Stimulated activated CD4-positive, alpha-beta T cell treated with anti-CD3 and anti-CD28 coated beads, TNF-alpha, amount 100 ng/mL, for 24 hours (primary cell): ENCODE results near the gene FAM13A.

ENCODE experiments used
- DNase-seq, 3 experiments: peaks; one replicate each; pipeline ENCODE4 v3.0.0-alpha.2; 2020; ENCODE audit warnings: low read depth in 3 of 3

The FAM13A gene

DNA sequence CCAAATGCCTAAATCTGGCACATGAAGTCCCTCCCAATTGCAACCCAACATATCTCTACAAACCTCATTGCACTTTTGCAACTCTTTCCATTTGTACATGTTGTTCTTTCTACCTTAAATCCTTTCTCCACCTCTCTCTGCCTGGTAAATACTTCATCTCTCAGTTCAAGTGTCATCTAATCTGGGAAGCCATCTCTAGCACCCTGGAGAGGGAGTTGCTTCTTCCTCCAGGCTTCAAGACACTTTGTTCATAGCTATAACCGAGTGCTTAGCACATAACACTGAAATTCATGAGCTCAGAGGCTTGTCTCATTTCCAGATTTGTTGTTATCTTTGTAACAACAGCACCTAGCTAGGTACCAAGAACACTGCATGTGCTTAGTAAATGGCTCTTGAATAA is 244.6 kb downstream of the FAM13A start:
- DNase-seq, result no peak

DNA sequence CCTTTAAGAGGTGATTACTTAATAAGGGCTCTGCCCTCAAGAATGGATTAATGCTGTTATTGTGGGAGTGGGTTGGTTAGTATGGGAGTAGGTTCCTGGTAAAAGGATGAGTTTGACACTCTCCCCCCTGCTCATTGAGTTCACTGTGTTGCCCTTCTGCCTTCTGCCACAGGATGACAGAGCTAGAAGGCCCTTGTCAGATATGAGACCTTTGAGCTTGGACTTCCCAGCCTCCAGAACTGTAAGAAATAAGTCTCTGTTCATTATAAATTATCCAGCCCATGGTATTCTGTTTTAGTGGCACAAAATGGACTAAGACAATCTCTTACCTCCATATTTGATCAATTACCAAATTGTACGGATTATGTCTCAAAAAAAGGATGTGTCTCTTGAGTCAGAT is 245.1 kb downstream of the FAM13A start:
- DNase-seq, result no peak

DNA sequence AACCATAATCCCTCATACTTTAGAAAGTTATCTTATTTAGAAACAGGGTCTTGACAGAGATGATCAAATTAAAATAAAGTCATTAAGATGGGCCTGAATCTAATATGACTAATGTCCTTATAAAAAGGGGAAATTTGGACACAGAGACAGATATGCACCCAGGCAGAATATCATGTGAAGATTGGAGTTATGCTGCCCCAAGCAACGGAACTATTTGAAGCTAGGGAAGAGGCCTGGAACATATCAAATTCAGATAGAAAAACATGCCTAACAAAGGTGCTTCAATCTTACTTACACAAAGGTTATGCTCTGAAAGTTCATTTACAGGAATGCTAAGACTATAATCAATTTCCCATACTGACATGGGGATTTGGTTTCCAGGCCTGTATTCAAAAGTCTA is 246.7 kb downstream of the FAM13A start:
- DNase-seq, result no peak

DNA sequence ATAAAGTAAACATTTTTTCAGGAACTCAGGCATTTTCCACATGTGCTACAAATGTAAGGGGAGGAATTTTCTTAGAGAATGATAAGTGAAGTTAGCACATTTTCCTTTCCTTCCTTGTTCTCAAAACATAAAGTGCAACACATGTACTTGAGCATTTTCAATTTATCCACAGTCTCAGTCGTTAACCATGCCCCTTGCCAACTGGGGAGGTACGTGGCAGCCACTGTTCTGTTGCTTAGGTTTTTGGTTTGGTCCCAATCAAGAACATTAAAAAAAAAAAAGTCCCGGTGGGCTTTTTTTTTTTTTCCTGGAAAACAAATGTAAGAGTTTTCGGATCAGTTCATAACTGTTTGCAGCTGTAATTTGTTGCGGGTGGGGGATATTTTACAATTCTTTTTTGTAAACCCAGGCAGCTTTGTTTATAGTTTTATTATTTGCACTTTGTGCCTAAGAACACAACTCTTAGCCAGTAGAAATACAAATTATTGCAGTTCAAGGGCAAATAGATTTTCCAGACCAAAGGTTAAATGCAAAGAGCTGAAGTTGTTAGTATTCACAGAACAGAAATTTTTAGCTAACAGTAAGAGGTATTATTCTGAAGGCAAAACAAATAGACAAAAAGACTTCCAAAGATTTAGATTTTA is 247.3 kb downstream of the FAM13A start:
- DNase-seq, result no peak

DNA sequence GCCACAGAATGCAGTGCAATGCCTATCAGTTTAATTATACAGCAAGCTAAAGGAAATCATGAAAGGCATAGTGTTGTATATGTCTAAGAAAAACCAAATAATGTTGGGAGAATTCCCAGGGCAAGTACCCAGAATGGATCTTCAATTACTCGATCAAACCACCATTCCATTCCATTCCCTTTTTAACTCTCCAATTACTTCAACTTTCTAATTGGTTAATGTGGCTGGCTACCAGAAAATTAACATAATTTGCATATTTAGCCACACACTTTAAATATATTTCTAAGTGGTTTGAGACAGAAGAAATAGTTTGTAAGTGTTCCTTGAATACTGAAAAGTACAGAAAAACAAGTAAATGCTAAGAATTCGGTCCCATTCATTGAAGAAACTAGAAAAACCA is 247.9 kb downstream of the FAM13A start:
- DNase-seq, result no peak

DNA sequence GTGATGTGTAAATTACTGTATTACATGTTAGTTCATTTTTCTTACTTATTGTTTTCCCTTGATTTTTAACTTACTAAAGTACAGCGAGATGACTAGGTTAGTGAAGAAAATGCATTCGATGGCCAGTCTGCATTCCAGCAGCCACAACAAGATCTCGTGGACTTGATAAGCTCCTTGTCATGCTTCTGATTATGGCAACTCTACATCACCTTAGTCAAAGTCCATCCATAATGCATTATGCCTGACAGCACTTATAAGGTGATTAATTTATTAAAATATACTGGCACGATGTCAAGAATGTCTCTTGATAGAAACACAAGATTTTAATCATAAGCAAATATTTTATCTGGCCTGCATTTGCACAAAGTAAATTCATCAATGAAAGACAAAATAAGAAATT is 249.5 kb downstream of the FAM13A start:
- DNase-seq, result no peak

DNA sequence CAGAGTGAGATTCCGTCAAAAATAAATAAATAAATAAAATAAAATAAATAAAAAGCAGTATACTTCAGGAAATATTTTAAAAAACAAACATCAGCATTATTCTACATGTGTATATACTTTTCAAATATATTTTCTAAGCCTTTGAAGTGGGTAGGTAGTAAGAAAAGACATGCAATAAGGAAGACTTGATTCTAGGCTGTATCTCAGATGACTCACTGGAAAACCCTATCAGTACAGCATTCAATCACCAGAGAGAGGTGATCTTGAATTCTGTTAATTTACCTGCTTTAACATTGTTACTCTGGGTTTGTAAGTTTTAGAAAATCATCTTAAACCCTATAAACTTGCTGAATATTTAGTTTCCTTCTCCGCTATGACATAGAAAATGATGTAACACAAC is 252.8 kb downstream of the FAM13A start:
- no peak for DNase-seq

DNA sequence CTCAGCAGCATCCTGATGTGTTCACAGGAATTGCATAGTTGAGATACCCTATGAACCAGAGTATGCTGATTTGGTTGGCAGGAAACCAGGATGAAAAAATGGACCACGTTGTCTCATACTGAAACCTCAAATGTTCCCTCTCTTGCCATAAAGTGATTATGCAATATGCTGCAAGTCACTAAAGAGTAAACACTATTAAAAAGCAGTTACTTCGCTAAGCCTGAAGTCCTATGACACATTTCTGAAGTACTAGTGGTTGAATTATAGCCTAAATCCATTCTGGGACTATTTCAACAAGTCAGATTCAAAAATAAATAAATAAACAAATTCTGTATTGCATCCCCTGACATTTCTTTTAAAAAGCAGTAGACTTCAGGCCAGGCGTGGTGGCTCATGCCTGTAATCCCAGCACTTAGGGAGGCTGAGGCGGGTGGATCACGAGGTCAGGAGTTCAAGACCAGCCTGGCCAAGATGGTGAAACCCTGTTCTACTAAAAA is 253.3 kb downstream of the FAM13A start:
- DNase-seq, result no peak

DNA sequence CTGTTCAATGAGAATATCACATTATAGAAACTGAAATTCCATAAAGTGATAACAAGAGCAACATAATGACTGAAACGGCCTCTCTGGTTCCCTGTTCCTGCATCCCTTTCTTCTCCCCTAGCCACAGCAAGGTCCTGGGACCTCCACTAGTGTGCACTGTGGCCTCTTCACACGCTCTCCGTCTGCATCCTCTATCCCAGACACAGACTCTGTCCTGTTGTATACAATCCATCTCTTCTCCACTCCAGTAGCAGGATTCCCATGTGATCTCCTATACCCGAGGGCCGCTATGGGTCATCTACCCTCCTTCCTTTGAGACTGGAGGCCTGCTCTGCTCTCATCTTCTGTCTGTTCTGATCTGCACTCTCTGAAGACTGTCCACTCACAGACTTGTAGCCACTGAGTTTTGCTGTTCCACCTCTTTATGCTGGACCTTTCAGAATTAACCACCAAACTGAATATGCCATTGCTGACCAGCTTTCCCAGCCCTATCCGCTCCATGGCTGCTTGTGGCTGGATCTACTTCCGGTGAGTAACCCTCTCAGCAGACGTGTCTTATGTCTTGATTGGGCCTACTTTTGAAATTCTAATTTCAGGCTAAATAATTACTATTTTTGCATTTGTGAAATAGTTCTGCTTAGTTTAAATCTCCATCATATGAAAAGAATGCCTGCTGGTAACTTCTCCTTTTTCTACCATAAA is 254.2 kb downstream of the FAM13A start:
- no peak for DNase-seq

DNA sequence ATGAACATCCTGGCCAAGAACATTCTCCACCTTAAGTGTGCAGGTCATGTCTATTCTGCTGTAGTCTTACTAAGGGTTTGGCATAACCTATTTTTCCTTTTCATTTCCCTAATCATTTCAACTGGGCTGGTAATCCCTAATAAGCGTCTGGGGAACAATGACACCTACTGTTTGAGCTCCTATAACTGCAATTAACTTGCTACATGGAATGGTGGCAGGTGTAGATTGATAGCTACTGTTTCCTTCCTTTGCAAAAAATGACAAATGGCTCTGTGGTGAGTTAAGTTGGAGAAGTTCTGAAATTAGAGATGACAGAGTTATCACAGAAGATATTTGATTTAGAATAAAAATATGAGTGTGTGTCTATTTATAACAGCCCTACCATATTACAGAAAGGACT is 254.8 kb downstream of the FAM13A start:
- no peak for DNase-seq

DNA sequence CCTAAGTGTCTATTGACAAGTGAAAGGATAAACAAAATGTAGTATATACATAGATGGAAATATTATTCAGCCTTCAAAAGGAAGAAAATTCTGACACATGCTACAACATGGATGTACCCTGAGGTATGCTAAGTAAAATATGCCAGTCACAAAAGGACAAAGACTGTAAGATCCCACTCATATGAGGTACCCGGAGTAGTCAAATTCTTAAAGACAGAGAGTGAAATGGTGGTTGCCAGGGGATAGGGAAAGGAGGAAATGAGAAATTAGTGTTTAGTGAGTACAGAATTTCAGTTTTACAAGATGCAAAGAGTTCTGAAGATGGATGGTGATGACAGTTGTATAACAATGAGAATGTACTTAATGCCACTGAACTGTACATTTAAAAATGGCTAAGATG is 257.1 kb downstream of the FAM13A start:
- DNase-seq, result no peak

DNA sequence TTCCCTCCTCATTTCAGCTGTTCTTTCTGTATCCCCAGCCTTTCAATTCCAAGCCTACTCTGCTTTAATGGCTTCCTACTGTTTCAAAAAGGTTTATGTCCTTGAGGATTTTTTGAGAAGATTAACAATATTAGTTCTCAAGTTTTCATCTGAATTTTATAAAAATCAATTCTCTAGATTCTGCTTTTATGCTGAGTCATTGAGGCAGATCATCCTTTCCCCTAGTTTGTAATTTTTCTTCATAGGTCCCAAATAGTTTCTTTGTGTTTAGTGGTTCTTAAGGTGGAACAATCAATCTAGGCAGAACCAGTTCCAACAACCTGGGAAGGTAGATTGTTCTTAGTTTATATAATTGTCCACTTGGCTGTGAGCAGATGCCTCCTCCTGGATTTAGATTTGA is 259.3 kb downstream of the FAM13A start:
- DNase-seq, result no peak

DNA sequence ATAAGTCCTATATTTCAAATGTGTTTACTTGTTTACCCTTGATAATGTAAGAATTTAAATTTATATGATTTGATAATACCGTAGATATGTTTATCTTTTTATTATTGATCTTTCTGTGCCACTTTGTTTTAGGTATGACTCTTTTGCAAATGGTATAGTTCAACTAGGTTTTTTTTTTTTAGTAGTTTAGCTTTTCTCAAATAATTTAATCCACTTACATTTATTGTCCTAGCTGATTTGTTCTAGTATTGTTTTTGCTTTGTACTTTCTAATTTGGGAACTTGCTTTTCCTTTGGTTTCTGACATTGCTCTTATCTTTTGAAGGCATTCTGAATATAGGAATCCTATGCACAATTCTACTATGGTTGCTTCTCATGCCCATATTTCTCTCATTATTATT is 260.4 kb downstream of the FAM13A start:
- DNase-seq, result no peak

DNA sequence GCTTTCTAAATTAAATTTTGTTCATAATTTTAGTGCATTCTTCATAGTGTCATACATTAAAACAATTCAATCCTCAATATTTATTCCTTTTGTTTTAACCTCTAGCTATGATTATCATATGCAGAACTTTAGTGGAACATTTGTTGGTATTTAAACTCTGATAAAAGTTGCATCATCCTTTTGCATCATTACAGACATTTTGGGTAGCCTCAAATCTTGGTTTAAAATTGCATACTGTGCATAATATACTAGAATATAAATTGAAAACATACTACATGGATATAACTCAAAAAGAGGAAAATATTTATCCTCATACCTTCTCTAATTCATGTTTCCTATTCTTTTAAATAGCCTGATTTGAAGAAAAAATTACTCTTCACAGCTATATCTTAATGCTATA is 262.0 kb downstream of the FAM13A start:
- DNase-seq, result no peak

DNA sequence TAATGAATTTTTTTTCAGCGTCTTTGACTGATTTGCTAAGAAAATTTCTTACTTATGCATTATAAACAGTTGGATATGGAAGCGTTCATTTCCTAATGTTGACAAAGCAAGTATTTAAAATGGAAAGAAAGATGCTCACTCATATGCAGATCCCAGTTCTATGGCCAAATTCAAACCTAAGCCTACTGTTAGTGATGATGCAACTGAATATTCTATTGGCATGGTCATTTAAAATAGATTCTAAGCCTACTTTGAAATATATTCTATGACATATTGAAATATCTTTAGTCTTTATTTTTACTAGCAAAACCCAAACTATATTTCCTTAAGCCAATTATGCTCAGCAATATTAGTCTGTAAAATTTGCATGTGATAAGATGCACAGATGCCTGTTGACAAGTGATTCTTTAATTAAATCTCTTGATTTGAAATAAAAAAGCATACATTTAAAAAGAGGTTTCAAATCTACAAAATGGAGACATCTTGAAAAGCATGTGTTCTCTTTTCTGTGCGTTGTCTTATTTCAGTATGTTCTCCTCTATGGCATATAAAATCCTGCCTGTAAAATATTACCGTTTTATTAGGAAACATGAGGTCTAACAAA is 262.8 kb downstream of the FAM13A start:
- no peak for DNase-seq

DNA sequence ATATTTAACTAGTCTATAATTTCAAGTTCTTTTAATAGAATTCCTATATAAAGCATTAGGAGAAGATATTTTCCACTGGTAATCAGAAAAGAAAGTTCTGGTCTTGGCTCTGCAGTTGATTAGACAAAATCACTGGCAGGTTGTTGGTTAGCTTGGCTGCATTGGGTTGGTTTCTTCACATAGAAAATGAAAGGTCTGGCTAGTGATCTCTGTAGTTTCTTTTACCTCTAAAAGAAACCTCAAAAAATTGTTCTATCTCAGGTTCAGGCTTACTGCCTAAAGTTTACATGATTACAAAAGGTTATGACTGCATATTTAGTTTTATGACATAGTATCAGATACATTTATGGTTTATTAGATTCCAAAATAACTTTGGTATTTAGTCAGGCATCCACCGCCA is 263.5 kb downstream of the FAM13A start:
- DNase-seq, result no peak

DNA sequence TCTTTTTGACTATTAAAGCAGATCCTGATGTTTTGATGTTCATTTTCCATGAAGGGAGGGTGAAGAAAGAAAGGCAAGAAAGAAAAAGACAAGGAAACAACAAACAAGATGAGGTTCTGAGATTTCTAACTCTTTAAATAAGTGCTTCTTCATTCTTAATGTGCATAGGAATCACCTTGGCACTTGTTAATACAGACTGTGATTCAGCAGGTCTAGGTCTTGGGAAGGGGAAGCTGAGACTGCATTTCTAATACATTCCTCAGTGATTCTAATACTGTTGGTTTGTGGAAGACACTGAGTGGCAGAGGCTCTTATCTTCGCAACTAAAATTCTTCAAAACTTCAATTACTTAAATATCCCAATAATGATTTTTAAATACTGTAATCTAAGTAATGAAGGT is 264.2 kb downstream of the FAM13A start:
- DNase-seq, result no peak

DNA sequence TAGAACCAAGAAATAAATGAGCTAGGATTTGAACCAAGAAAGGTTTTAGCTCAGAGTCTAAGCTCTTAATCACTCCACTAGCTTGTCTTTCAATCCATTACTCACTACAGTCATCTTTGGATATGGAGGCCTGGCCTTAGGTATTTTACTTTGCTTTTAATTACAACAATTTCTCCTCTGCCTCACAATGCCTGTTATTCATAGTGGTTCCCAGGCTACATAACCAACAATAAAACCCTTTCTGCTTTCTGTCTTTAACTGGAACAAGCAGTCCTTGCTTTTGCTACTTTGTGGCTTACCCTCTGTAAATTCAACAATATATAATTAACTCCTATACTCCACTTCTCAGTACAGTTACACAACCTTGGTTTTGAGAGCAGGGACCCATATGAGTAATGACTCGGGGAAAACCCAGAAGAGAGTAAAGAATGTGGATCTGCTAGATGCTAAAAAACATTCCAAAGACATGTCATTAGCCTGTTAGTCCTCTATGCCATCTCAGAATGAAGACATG is 264.7 kb downstream of the FAM13A start:
- no peak for DNase-seq

DNA sequence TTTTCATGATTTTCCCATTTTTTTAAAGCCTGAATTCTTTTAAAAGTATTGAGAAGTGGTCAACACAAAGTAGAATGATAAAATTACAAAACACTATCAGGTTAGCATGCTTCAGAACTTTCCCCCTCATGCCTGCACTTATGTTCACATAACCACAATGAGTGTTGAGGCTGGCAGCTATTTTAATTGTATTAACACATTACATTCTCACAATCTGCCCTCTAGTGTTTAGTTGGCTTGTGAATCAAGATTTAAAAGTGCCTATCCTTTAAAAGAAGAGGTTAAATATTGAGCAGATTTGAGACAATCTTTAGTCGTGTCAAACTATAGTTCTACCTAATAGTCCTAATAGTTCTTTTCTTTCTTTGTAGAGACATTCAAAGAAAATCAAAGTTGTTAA is 265.7 kb downstream of the FAM13A start:
- no peak for DNase-seq

DNA sequence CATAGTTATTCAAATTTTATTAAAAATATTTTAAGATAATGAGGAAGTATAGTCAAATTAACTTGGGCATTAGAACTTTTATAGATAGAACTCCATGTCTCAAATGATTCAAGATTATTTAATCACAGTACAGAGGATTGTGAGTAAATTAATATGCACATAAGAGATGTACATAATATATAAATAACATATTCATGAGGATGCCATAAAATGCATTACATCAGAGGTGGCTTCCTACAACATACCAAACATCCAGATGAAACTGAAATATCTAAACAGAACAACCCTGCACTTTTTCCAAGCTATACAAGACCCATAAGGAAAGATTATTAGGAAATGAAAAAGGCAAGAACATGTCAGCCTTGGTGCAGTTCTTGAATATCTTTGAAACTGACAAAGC is 268.1 kb downstream of the FAM13A start:
- no peak for DNase-seq

DNA sequence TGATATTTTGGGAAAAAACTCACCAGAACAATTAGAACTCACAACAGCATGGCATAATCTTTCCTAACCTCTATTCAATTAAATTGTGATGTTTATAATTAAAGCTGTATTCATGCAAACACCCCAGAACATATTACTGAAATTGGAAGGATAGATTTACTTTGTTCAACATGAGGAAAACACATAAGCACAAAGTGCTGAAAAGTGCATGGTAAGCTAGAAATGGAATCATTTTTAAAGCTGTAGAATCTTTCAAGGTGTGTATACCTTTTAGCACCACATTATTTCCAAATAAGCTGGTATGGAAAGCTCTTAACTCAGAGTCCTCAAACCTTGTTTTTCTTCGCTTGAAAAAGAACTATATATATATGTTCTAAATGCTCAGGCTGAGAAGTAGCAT is 268.6 kb downstream of the FAM13A start:
- DNase-seq, result no peak

DNA sequence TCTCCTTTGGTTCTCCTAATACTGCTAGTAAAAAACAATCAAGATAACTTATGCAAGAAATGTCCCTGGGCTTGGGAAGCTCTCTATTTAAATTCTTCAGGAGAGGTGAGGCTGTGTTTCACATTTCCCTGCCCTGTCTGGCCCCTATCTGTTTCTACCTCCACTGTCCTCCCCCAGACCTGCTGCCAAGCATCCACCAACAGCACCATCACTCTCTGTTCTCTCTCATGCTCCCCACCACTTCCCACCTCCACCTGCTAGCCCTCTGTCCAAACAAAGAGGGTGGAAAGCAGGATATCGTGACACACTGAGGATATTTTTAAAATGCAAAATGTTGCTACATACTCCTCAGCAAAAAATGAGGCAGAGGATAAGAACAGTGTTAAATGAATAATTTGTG is 271.0 kb downstream of the FAM13A start:
- no peak for DNase-seq

DNA sequence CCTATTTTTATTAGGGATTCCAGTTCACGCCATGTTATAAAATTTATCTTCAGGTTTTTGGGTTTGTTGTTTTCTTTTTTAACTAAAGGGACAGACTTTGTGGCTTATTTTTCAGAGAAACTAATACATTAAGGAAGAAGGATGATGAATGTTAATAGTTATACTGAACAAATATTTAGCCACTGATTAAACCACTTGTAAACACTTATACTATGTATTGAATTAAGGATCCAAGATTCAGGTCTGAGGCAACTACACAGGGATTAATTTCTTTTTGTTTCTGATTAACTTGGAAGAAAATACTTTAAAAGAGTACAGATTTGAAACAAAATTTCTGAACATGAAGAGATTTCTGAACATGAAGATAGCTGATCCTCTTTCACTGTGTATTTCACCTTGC is 276.6 kb downstream of the FAM13A start:
- no peak for DNase-seq
